Measurements from ENCODE around the gene B4GALT1.
"Not testable (repeated sequence)": the region's sequence is repeated elsewhere in the genome, so short reads cannot be mapped to it uniquely, and the experiment has no call there.

The B4GALT1 gene

GRCh38 chr9:33184963-33185362 is 17.8 kb upstream of the B4GALT1 start:
- DNase-seq (ENCODE audit: low read depth), result no peak

DNA sequence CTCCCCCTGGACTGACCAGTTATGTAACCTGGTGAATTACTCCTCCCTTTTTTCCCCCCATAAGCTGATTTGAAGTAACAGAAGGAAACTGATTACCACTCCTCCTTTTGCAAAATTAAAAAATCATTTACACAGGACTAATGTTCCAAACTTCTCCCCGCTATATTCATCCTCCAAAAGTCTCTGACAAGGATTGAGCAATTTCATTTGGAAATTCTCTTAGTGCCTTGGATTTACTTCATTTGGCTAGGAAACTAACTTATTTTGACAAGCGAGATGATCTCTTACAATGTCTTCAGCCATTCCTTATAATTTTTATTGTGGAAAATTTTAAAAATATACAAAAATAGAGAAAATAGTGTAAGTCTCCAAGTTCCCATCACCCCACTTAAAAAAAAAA is 15.4 kb upstream of the B4GALT1 start:
- DNase-seq (ENCODE audit: low read depth), result no peak

DNA sequence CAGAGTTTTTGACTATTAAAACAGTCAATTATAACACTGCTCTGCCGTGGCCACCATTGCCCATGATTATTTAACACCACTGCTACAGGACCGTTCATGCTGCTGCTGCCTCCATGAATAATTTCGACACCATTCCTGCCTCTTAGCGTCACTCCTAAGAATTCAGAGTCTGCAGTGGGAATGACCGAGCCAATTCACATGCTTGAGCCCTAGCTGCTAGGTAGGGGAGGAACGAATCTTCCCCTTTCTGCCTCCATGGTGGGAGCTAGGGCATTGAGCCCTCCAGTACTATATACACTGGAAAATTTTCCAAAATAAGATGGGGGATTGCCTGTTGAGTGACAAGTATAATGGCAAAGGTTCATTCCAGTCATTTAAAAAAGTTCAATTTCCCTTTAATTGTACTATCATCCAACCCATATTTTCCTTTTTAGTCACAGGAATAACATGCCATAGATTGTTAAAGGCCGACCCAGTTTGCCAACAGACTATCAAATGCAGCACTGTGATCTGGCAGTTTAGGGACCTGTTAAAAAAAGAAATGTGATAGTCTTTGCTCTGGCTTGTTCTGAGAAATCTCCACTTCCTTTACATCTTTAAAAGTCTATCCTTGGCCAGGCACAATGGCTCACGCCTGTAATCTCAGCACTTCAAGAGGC is 13.5 kb upstream of the B4GALT1 start:
- DNase-seq (ENCODE audit: low read depth), result no peak

- no peak for DNase-seq (ENCODE audit: low read depth)
Measured at GRCh38 chr9:33178972-33179697, 12.0 kb upstream of the B4GALT1 start.

- no peak for DNase-seq (ENCODE audit: low read depth)
Measured at GRCh38 chr9:33177639-33178038, 10.5 kb upstream of the B4GALT1 start.

DNA sequence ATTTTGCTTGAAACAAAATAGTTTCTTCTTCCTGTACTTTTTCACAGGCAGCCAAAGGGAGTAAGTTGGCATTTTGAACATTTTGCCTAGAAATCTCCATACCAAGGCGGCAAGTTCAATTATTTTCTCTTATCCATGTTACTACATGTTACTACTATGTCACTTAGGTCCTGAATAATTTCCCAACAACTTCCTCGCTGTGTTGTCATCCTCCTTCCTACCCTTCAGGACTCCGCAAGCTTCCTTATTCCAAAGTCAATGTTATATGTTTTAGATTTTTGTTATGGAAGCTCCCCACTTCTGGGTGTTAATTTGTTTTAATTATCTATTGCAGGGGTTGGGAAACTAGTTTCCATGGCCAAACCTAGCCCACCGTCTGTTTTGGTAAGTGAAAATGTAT is 9.9 kb upstream of the B4GALT1 start:
- DNase-seq (ENCODE audit: low read depth), result no peak

DNA sequence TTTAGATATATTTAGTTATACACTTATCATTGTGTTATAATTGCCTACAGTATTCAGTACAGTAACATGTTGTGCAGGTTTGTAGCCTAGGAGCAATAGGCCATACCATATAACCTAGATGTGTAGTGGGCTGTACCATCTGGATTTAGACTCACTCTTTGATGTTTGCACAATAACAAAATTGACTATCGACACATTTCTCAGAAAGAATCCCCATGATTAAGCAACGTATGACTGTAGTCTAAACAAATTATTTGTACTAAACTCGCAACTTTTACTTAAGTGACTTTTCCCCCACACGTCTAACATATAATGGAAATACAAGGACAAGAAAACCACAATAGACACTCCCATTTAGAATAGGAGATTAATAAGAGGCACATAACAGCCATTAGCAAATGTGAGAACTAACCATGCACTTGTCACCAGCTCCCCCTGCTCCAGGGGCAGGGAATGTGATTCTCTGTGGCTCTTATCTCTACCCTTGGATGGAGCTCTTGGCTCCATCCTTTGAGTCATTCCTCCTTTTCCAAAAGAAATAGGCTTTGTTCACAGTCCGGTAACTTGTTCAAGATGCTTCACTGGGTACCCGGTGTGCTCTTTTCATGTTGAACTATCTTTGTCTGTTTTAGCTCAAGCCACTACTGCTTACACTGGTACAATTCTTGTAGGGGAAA is 8.7 kb upstream of the B4GALT1 start:
- DNase-seq (ENCODE audit: low read depth), result no peak

GRCh38 chr9:33172256-33173238 is 5.4 kb upstream of the B4GALT1 start:
- DNase-seq (ENCODE audit: low read depth), result no peak

DNA sequence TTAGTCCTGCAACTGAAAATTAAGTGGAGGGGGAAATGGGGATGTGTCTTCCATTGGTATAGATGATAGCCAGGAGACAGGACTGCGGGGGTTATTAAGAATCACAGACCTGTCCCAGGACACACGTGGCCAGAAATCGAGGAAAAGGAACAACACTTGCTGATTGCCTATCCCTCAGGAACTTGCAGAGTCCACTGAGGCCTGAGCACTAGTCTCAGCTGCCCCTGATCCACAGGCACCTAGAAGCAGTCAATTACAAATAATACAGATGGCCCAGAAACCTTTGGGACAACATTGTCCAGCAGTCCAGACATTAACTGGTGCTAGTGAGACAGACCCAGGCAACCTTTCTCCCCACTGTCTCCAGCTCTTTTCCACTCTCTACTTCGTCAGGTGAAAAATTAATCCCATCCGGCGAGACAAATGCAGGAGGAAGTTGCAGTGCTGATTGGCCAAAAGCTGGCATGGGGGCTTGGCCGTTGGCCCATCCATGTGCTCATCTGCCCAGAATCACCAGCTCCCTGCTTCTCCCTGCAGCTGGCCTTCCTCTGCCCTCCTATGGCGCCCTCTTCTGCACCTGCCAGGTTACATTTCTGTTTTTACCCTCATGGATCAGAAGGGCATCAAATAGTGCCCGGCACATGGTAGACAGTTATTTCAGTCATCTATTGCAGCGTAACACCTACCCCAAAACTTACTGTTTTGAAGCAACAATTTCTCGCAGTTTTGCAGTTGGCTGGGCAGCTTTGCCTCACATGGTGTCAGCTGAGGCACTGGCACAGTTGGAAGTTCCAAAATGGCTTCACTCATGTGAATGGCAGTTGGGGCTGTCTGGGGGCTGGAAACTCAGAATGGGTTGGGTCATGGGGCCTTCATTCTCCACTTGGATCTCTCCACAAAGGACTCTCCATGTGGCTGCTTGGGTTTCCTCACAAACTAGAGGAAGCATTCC is 3.6 kb upstream of the B4GALT1 start:
- no peak for DNase-seq (ENCODE audit: low read depth)

- DNase-seq (ENCODE audit: low read depth), result no peak
Measured at GRCh38 chr9:33168941-33169544, 1.9 kb upstream of the B4GALT1 start.

DNA sequence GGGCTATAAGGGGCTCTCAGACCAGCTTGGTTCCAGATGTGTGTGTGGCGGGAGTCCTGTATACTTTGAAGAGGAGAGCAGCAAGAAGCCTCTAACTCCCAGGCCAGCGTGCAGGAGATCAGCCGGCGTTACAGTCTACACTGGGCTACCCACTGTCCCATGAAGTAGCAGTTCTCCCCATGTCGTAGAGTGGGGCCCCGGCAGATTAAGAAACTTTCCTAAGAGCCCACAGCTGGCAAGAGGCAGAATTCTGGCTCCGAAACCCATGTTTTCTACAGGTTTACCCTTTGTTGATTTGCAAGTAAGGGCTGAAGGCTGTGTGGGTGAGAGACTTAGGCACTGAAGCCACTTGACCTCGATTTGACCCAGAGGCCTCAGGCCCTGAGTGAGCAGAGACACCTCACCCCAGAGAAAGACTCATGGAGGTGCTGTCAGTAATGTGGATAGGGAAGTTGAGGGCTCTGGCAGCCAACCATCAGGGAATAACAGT is 881 bp upstream of the B4GALT1 start:
- no peak for DNase-seq (ENCODE audit: low read depth)

GRCh38 chr9:33166231-33167083 is 679 bp downstream of the B4GALT1 start:
- DNase-seq (ENCODE audit: low read depth), result no peak

GRCh38 chr9:33165263-33166151 is 1.6 kb downstream of the B4GALT1 start:
- DNase-seq (ENCODE audit: low read depth), result no peak

- not testable (repeated sequence) for DNase-seq (ENCODE audit: low read depth)
Measured at GRCh38 chr9:33164921-33165262, 2.2 kb downstream of the B4GALT1 start.

GRCh38 chr9:33164138-33164809 is 2.9 kb downstream of the B4GALT1 start:
- DNase-seq (ENCODE audit: low read depth), result no peak

DNA sequence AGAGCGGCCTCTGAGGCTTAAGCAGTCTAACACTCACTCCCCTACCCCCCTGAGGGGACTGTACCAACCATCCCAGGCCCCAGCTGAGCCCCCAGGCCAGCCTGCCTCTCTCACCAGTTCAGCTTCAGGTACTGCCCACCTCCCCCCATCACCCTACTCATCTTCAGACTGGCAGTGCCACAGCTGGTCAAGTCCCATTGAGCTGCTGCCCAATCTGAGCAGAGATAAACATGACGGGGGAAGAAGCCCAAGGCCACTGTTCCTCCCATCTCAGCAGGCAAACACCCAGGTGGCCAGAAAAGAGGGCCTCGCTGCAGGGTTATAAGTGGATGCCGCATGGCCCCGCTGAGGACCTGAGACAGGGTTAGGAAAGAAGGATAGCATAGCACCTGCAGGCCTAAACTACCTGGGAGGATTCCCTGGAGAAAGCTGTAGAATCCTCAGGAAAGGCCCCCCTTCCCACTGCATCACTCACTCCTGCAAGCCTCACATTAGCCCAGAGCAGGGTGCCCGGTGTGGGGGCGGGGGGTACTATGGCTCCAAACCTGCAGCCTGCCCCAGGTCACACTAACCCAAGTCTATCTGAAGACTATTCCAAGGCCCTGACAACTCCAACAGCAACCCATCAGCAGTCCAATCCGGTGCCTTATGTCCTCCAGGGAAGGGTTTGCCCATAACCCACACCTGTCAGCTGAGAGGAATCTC is 3.6 kb downstream of the B4GALT1 start:
- DNase-seq (ENCODE audit: low read depth), result no peak

GRCh38 chr9:33162721-33163311 is 4.3 kb downstream of the B4GALT1 start:
- no peak for DNase-seq (ENCODE audit: low read depth)

All from activated T-cell treated with anti-CD3 and anti-CD28 coated beads for 24 hours (primary cell).